Fibroblast of lung (primary cell): ENCODE results near the gene FCRL1. TPM values are rescaled to one million over a fixed set of nuclear protein-coding genes. Genes with fewer than 3 reads are reported as not detected.

Experiments
- DNase-seq, 2 donors: peaks; one replicate each; pipeline versions ENCODE4 v3.0.0 to v3.0.0-alpha.2; 2010; ENCODE audit warnings: low read depth in 2 of 2
- H2AFZ ChIP-seq: 2 replicates; pipeline ENCODE4 v1.5.1; 2012; ENCODE audit warnings: low read length, control low read depth, inconsistent platforms
- H3K27ac ChIP-seq: 2 replicates; pipeline ENCODE4 v1.5.1; 2011; ENCODE audit warnings: low read length, control low read depth; ENCODE audit not compliant: insufficient read depth
- H3K27me3 ChIP-seq: 2 replicates; pipeline ENCODE4 v1.5.1; 2011; ENCODE audit warnings: mild to moderate bottlenecking, low read length; ENCODE audit not compliant: control insufficient read depth, insufficient read depth
- H3K36me3 ChIP-seq: 2 replicates; pipeline ENCODE4 v1.5.1; 2011; ENCODE audit warnings: low read length; ENCODE audit not compliant: control insufficient read depth, insufficient read depth
- H3K4me1 ChIP-seq: 2 replicates; pipeline ENCODE4 v1.5.1; 2011; ENCODE audit warnings: low read length; ENCODE audit not compliant: control insufficient read depth, insufficient read depth; ENCODE audit errors: extremely low read depth
- H3K4me2 ChIP-seq: 2 replicates; pipeline ENCODE4 v1.5.1; 2011; ENCODE audit warnings: low read length, control low read depth; ENCODE audit not compliant: insufficient read depth; ENCODE audit errors: extremely low read depth
- H3K4me3 ChIP-seq, 4 experiments: fragments of 200-600 bp in 1 of 4; sonication (generic) in 1 of 4; replicated peaks in 1 of 4; 2 replicates each; pipeline ENCODE4 v1.5.1; 2011 to 2016; ENCODE audit warnings: low read length in 4 of 4, low read depth in 3 of 4, mild to moderate bottlenecking in 3 of 4, control low read depth in 2 of 4, inconsistent platforms in 1 of 4, mixed read lengths in 1 of 4; ENCODE audit not compliant: insufficient read depth in 1 of 4; ENCODE audit errors: control extremely low read depth in 1 of 4
- H3K79me2 ChIP-seq: 2 replicates; pipeline ENCODE4 v1.5.1; 2012; ENCODE audit warnings: mild to moderate bottlenecking, low read length, inconsistent platforms; ENCODE audit not compliant: control insufficient read depth, insufficient read depth
- H3K9ac ChIP-seq: 2 replicates; pipeline ENCODE4 v1.5.1; 2011; ENCODE audit warnings: mild to moderate bottlenecking, low read length, control low read depth; ENCODE audit not compliant: insufficient read depth
- H3K9me3 ChIP-seq: 2 replicates; pipeline ENCODE4 v1.5.1; 2012; ENCODE audit warnings: low read depth, low read length; ENCODE audit not compliant: control insufficient read depth, insufficient read depth
- H4K20me1 ChIP-seq: 2 replicates; pipeline ENCODE4 v1.5.1; 2011; ENCODE audit warnings: low read length; ENCODE audit not compliant: control insufficient read depth, insufficient read depth; ENCODE audit errors: extremely low read depth
- CTCF ChIP-seq, 2 donors: IDR thresholded peaks in 1 of 2; conservative IDR thresholded peaks in 1 of 2; 1 replicate in 1 of 2; 2 replicates in 1 of 2; pipeline ENCODE4 v1.5.1; 2011 to 2012; ENCODE audit warnings: low read length in 2 of 2, control low read depth in 1 of 2, inconsistent platforms in 1 of 2, low read depth in 1 of 2, mild to moderate bottlenecking in 1 of 2
- EZH2 ChIP-seq: IDR thresholded peaks from 2 replicates; pipeline ENCODE4 v1.5.1; 2012; ENCODE audit warnings: low read length, control low read depth, mild to moderate bottlenecking; ENCODE audit errors: missing control alignments
- polyA plus RNA-seq, 2 donors: library from polyadenylated mRNA; depleted of rRNA in 1 of 2; stranded (reverse) in 1 of 2; unstranded in 1 of 2; fragments of >200 nt; gene quantifications; 2 replicates each; pipeline ENCODE4 v1.2.1, GENCODE V29; 2011 to 2012; ENCODE audit warnings: missing spikeins in 1 of 2
- total RNA-seq: library from RNA; depleted of rRNA; stranded (reverse); fragments of >200 nt; gene quantifications from 2 replicates; pipeline ENCODE4 v1.2.1, GENCODE V29; 2014

FCRL1 gene
- total and polyA plus RNA-seq, 2 donors (not counting 1 experiment from before 2014, with no cell fraction given), result not detected

DNA sequence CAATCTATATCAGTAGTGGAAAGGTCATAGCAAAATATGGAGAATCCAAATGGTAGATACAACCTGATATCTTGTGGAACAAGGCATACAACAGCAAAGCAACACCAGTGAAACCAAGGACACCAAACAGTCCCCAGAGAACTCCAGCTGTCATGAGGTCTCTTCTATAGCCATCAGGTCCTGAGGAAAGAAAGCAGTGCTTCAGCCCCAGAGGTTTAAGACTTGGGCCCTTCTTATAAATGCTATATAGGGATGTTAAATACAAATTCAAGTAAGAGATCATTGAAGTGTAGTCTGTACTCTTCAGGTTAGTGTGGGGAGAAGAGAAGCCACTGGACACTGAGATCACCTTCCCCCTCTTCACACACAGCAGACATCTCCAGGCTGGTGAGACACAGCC lies 53.1 kb downstream of the FCRL1 start:
- Histone ChIP-seq H3K36me3 (no peaks in the 10 kb centered on the region), H3K27ac (no peak overlapping the region), H4K20me1 (no peaks in the 10 kb centered on the region), H3K9ac (no peak overlapping the region), H3K4me3 (no peak overlapping the region), H3K27me3 (no peaks in the 10 kb centered on the region), H3K79me2 (no peaks in the 10 kb centered on the region), H2AFZ (no peak overlapping the region), H3K4me1 (no peaks in the 10 kb centered on the region), H3K4me2 (no peak overlapping the region), H3K9me3 (no peaks in the 10 kb centered on the region)
- TF ChIP-seq CTCF (conservative IDR thresholded peaks at IDR 0.05 in 1 of 2, IDR thresholded peaks at IDR 0.05 in 1 of 2; ENCODE audit: low read depth in 1 of 2, low read length in 2 of 2) (no peak), EZH2 (no peak)
- DNase-seq, result no peak

DNA sequence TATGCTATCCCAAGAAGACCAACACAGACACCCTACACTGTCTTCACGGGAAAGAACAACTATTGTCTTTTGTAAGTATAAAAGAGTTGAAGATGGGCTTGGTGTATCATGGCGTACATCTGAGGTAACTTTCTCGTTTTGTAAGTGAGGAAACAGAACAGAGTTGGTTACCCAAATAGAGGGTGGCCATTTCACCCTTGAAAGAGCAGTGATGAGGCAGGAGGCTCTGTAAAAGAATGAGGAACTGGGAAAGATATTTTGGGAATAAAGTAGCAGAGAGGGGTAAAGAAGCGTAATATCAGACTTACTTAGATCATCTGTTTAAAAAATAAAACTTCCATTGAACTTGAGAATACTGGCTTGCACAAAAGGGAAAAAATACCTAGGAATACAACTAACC lies 61.9 kb downstream of the FCRL1 start:
- Histone ChIP-seq H3K9me3 (no peaks in the 10 kb centered on the region), H3K27me3 (no peaks in the 10 kb centered on the region), H3K36me3 (no peaks in the 10 kb centered on the region), H3K27ac (no peak overlapping the region), H3K4me2 (no peak overlapping the region), H2AFZ (no peak overlapping the region), H3K4me3 (no peak overlapping the region), H3K79me2 (no peaks in the 10 kb centered on the region), H3K9ac (no peak overlapping the region), H3K4me1 (no peaks in the 10 kb centered on the region), H4K20me1 (no peaks in the 10 kb centered on the region)
- TF ChIP-seq CTCF (conservative IDR thresholded peaks at IDR 0.05 in 1 of 2, IDR thresholded peaks at IDR 0.05 in 1 of 2; ENCODE audit: low read depth in 1 of 2, low read length in 2 of 2), result no peak
- TF ChIP-seq EZH2, result no peak
- no peak for DNase-seq

DNA sequence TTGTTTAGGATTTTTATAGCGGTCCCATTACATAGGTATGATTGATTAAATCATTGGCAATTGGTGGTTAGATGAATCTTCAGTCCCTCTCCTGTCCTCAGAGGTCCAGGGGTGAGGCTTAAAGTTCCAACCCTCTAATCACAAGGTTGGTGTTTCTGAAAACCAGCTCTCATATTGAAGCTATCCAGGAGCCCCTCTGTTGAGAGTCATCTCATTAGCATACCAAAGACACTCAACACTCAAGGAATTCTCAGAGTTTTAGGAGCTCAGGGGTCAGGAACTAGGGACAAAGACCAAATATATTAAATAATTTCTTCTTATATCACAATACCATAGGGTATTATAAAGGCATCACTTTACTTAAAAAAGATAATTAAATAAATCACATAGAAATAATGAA lies 66.3 kb downstream of the FCRL1 start:
- Histone ChIP-seq H3K79me2 (no peaks in the 10 kb centered on the region), H3K4me1 (no peaks in the 10 kb centered on the region), H3K4me2 (no peak overlapping the region), H3K27me3 (no peaks in the 10 kb centered on the region), H3K36me3 (no peaks in the 10 kb centered on the region), H4K20me1 (no peaks in the 10 kb centered on the region), H3K9ac (no peak overlapping the region), H3K4me3 (no peak overlapping the region), H3K27ac (no peak overlapping the region), H2AFZ (no peak overlapping the region), H3K9me3 (no peaks in the 10 kb centered on the region)
- TF ChIP-seq EZH2 (no peak), CTCF (conservative IDR thresholded peaks at IDR 0.05 in 1 of 2, IDR thresholded peaks at IDR 0.05 in 1 of 2; ENCODE audit: low read depth in 1 of 2, low read length in 2 of 2) (no peak)
- DNase-seq, result no peak
